ENCODE results near the gene RRAS2. TPM values are rescaled to one million over a fixed set of nuclear protein-coding genes. Genes with fewer than 3 reads are reported as not detected.

The RRAS2 gene
- total and polyA plus RNA-seq, 4 donors: 21.2 to 73.5 (median 35.0) TPM

- TF ChIP-seq CTCF (IDR thresholded peaks at IDR 0.05; ENCODE audit: control extremely low read depth, extremely low read depth): no peak
- no peaks in the 10 kb centered on the region for H3K36me3 ChIP-seq (ENCODE audit: control insufficient read depth in 4 of 4, insufficient read depth in 4 of 4, low read length in 4 of 4)
- no peak overlapping the region for H3K27ac ChIP-seq (ENCODE audit: low read depth in 1 of 2, low read length in 1 of 2)
- DNase-seq (no peak), ATAC-seq (ENCODE audit: insufficient read depth, low FRiP score) (no peak)
- H3K9me3 ChIP-seq (ENCODE audit: control insufficient read depth in 4 of 4, insufficient read depth in 3 of 4, low read length in 3 of 4): no peaks in the 10 kb centered on the region
- no peak overlapping the region for H3K9ac ChIP-seq (ENCODE audit: insufficient read depth in 1 of 2, low read length in 2 of 2)
- peaks cover 0 to 3% (median 0%) of the 10 kb centered on the region in 5 donors for H3K4me1 ChIP-seq (ENCODE audit: control insufficient read depth in 5 of 5, insufficient read depth in 5 of 5, low read length in 5 of 5)
- no peak overlapping the region for H3K4me3 ChIP-seq
- no peaks in the 10 kb centered on the region for H3K27me3 ChIP-seq (ENCODE audit: control insufficient read depth in 3 of 3, insufficient read depth in 3 of 3, low read length in 2 of 3)
Observed at GRCh38 chr11:14327116-14327515, 31.9 kb downstream of the RRAS2 start.

GRCh38 chr11:14323118-14323676, 35.8 kb downstream of the RRAS2 start:
- ATAC-seq (ENCODE audit: insufficient read depth, low FRiP score): no peak

GRCh38 chr11:14322510-14322909, 36.5 kb downstream of the RRAS2 start:
- TF ChIP-seq CTCF (IDR thresholded peaks at IDR 0.05; ENCODE audit: control extremely low read depth, extremely low read depth): no peak
- DNase-seq (no peak), ATAC-seq (ENCODE audit: insufficient read depth, low FRiP score) (no peak)
- H3K4me3 ChIP-seq: no peak overlapping the region
- H3K9me3 ChIP-seq (ENCODE audit: control insufficient read depth in 4 of 4, insufficient read depth in 3 of 4, low read length in 3 of 4): no peaks in the 10 kb centered on the region
- 75 to 84% methylated on average over 2 of the region's 2 CpGs for WGBS, 2 donors
- peaks cover 0 to 7% (median 1%) of the 10 kb centered on the region in 5 donors for H3K4me1 ChIP-seq (ENCODE audit: control insufficient read depth in 5 of 5, insufficient read depth in 5 of 5, low read length in 5 of 5)
- no peak overlapping the region for H3K27ac ChIP-seq (ENCODE audit: low read depth in 1 of 2, low read length in 1 of 2)
- H3K27me3 ChIP-seq (ENCODE audit: control insufficient read depth in 3 of 3, insufficient read depth in 3 of 3, low read length in 2 of 3): no peaks in the 10 kb centered on the region
- H3K9ac ChIP-seq (ENCODE audit: insufficient read depth in 1 of 2, low read length in 2 of 2): no peak overlapping the region
- no peaks in the 10 kb centered on the region for H3K36me3 ChIP-seq (ENCODE audit: control insufficient read depth in 4 of 4, insufficient read depth in 4 of 4, low read length in 4 of 4)

More at GRCh38 chr11:14323118-14323676, 35.8 kb downstream of the RRAS2 start:
- DNase-seq: no peak
- no peak overlapping the region for H3K4me3 ChIP-seq
- H3K36me3 ChIP-seq (ENCODE audit: control insufficient read depth in 4 of 4, insufficient read depth in 4 of 4, low read length in 4 of 4): no peaks in the 10 kb centered on the region
- no peak for TF ChIP-seq CTCF (IDR thresholded peaks at IDR 0.05; ENCODE audit: control extremely low read depth, extremely low read depth)
- 92 to 94% methylated on average over 6 of the region's 6 CpGs for WGBS, 2 donors
- H3K4me1 ChIP-seq (ENCODE audit: control insufficient read depth in 5 of 5, insufficient read depth in 5 of 5, low read length in 5 of 5): peaks cover 0 to 7% (median 1%) of the 10 kb centered on the region in 5 donors
- no peak overlapping the region for H3K27ac ChIP-seq (ENCODE audit: low read depth in 1 of 2, low read length in 1 of 2)
- H3K9me3 ChIP-seq (ENCODE audit: control insufficient read depth in 4 of 4, insufficient read depth in 3 of 4, low read length in 3 of 4): no peaks in the 10 kb centered on the region
- no peak overlapping the region for H3K9ac ChIP-seq (ENCODE audit: insufficient read depth in 1 of 2, low read length in 2 of 2)
- no peaks in the 10 kb centered on the region for H3K27me3 ChIP-seq (ENCODE audit: control insufficient read depth in 3 of 3, insufficient read depth in 3 of 3, low read length in 2 of 3)

- TF ChIP-seq CTCF (IDR thresholded peaks at IDR 0.05; ENCODE audit: control extremely low read depth, extremely low read depth): no peak
- H3K9me3 ChIP-seq (ENCODE audit: control insufficient read depth in 4 of 4, insufficient read depth in 3 of 4, low read length in 3 of 4): no peaks in the 10 kb centered on the region
- no peak overlapping the region for H3K27ac ChIP-seq (ENCODE audit: low read depth in 1 of 2, low read length in 1 of 2)
- H3K27me3 ChIP-seq (ENCODE audit: control insufficient read depth in 3 of 3, insufficient read depth in 3 of 3, low read length in 2 of 3): no peaks in the 10 kb centered on the region
- no peak overlapping the region for H3K4me3 ChIP-seq
- peaks cover 0 to 3% (median 1%) of the 10 kb centered on the region in 5 donors for H3K4me1 ChIP-seq (ENCODE audit: control insufficient read depth in 5 of 5, insufficient read depth in 5 of 5, low read length in 5 of 5)
- 33 to 44% methylated on average over 3 of the region's 3 CpGs for WGBS, 2 donors
- H3K36me3 ChIP-seq (ENCODE audit: control insufficient read depth in 4 of 4, insufficient read depth in 4 of 4, low read length in 4 of 4): no peaks in the 10 kb centered on the region
- H3K9ac ChIP-seq (ENCODE audit: insufficient read depth in 1 of 2, low read length in 2 of 2): no peak overlapping the region
- DNase-seq (no peak), ATAC-seq (ENCODE audit: insufficient read depth, low FRiP score) (no peak)
Observed at GRCh38 chr11:14320020-14320419, 39.0 kb downstream of the RRAS2 start.
